GM12801 (cell line): ENCODE results near the gene EMC7.

ENCODE experiments used
- TF ChIP-seq, protein P1 (sequence below): IDR thresholded peaks from one replicate; pipeline ENCODE4 v1.5.1; 2011; ENCODE audit warnings: control low read depth; ENCODE audit not compliant: insufficient read length; ENCODE audit errors: extremely low read depth

Gene EMC7

DNA sequence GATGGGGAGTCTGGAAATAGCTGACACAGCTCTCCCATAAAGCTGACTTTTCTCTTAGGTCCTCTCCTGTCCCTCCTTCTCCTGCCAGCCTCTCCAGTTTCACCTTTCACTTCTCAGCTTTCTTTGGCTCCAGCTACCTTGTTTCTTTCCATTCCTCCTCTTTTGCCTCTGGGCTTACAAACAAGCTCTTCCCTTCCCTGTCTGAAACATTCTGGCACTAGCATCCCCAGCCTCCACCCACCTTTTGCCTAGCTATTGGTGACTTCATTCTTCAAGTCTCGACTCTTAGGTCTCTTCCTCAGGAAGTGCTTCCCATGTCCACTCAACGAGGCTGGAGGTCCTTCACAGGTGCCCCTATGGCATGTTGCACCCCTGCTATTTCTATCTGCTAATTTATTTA lies 42.2 kb downstream of the EMC7 start:
- TF ChIP-seq, protein P1, sequence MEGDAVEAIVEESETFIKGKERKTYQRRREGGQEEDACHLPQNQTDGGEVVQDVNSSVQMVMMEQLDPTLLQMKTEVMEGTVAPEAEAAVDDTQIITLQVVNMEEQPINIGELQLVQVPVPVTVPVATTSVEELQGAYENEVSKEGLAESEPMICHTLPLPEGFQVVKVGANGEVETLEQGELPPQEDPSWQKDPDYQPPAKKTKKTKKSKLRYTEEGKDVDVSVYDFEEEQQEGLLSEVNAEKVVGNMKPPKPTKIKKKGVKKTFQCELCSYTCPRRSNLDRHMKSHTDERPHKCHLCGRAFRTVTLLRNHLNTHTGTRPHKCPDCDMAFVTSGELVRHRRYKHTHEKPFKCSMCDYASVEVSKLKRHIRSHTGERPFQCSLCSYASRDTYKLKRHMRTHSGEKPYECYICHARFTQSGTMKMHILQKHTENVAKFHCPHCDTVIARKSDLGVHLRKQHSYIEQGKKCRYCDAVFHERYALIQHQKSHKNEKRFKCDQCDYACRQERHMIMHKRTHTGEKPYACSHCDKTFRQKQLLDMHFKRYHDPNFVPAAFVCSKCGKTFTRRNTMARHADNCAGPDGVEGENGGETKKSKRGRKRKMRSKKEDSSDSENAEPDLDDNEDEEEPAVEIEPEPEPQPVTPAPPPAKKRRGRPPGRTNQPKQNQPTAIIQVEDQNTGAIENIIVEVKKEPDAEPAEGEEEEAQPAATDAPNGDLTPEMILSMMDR, result no peak

DNA sequence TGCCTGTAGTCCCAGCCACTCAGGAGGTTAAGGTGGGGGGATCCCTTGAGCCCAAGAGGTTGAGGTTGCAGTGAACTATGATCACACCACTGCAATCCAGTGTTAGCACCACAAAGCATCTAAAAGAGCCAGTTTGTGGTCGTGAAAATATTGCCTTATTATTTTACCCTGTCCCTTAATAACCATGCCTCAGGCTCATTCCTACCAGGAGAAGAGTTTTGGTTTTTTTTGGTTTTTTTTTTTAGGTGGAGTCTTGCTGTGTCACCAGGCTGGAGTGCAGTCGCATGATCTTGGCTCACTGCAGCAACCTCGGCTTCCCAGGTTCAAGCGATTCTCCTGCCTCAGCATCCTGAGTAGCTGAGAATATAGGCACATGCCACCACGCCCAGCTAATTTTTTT lies 44.8 kb downstream of the EMC7 start:
- TF ChIP-seq, protein P1, result no peak

DNA sequence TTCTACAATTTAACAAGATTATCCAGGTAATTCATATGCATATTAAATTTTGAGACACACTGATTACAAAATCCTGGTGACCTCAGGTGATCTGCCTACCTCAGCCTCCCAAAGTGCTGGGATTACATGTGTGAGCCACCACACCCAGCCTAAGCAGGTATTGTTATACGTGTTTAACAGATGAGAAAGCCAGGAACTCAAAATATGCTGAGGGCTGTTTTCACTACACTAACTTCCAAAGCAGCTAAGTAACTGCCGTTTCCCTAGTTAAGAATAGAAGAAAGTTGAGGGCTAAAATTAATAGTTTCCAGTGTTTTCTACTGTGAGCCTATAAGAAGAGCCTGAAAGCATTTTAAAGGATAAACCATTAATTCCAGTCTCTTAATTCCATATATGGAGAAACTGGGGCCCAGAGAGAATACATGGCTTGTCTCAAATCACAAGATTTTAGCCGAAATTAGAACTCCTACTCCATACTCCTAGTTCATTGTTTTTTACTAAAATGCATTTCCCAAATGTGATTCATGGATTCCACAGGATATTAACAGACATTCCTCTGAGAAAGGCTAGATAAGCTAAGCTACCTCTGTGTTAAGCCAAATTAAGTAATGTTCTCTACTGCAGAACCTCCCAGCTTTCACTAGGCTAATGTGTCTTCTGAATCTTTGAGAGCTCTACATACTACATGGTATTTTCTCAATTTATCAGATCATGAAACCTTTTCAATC lies 45.6 kb downstream of the EMC7 start:
- TF ChIP-seq, protein P1, result no peak

DNA sequence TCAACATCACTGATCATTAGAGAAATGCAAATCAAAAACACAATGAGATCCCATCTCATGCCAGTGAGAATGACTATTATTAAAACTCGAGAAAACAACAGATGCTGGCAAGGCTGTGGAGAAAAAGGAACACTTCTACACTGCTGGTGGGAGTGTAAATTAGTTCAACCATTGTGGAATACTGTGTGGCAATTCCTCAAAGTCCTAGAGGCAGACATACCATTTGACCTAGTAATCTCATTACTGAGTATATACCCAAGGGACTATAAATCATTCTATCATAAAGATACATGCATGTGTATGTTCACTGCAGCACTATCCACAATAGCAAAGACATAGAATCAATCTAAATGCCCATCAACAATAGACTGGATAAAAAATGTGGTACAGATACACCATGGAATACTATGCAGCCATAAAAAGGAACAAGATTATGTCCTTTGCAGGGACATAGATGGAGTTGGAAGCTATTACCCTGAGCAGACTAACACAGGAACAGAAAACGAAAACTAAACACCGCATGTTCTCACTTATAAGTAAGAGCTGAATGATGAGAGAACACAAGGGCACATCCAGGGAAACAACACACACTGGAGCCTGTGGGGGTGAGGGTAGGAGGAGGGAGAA lies 47.5 kb downstream of the EMC7 start:
- TF ChIP-seq, protein P1, result no peak

DNA sequence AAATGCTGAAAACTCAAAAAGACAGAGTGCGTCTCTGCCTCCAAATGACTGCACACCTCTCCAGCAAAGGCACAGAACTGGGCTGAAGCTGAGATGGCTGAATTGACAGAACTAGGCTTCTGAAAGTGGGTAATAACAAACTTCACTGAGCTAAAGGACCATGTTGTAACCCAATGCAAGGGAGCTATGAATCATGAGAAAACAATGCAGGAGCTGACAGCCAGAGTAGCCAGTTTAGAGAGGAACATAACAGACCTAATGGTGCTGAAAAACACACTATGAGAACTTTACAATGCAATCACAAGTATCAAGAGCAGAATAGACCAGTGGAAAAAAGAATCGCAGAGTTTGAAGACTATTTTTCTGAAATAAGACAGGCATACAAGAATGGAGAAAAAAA lies 52.5 kb downstream of the EMC7 start:
- TF ChIP-seq, protein P1, result no peak

DNA sequence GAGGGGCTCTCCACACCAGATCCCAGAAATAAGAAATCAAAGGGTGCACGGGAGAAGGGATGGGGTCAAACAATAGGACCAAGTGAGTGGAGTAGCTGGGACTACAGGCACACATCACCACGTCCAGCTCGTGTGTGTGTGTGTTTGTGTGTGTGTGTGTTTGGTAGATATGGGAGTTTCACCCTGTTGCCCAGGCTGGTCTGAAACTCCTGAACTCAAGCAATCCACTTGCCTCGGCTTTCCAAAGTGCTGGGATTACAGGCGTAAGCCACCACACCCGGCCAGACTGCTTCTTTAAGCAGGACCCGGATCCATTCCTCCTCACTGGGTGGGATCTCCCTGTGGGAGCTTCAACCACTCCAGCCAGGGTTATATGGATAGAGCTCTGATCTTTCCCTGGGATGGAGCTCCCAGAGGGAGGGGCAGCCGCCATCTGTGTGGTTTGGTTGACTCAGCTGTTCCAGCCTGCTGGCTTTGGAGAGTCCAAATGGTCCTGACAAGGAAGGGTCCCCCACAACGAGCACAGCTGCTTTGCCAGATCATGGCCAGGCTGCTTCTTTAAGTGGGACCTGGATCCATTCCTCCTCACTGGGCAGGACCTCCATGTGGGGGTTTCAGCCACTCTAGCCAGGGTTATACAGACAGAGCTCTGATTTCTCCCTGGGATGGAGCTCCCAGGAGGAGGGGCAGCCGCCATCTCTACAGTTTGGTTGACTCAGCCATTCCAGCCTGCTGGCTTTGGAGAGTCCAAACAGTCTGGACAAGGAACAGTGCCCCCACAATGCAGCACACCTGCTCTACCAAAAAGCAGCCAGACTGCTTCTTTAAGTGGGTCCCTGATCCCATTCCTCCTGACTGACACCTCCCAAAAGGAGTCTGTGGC lies 53.5 kb downstream of the EMC7 start:
- TF ChIP-seq, protein P1, result no peak

DNA sequence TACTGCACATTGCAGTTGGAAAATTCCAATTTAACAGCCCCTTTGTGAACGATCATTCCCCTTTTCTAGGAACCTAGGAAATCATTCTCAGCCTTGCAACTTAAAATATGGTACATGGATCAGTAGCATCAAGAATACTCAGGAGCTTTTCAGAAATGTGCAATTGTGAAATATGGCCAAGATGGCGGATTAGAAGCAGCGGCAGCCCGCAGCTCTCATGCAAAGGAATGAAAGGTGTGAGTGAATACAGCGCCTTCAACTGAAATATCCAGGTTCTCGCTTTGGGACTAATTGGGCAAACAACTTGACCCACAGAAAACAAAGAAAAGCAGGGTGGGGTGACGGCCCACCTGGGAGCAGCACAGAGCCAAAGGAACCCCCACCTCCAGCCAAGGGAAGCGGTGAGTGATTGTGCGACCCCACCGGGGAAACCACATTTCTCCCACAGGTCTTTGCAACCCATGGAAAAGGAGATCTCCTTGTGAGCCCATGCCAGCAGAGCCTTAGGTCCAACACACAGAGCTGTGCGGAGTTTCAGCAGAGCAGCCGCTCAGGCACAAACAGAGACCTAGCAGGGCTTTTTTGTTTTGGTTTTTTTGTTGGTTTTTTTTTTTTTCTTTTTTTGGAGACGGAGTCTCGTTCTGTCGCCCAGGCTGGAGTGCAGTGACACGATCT lies 55.1 kb downstream of the EMC7 start:
- TF ChIP-seq, protein P1, result no peak
